HL-60 (cell line): ENCODE data around the gene NAV2.

Experiments
- GABPA ChIP-seq: IDR thresholded peaks from 2 replicates; pipeline ENCODE4 v1.6.1; 2012; ENCODE audit warnings: low read depth
- POLR2AphosphoS5 ChIP-seq: IDR thresholded peaks from 2 replicates; pipeline ENCODE4 v1.6.1; 2012; ENCODE audit warnings: low read depth
- TF ChIP-seq, protein P1 (sequence below): IDR thresholded peaks from one replicate; pipeline ENCODE4 v1.5.1; 2011; ENCODE audit warnings: low read length, control low read depth, inconsistent platforms; ENCODE audit not compliant: insufficient read depth
- TF ChIP-seq, protein P2 (sequence below): IDR thresholded peaks from 2 replicates; pipeline ENCODE4 v1.6.1; 2012; ENCODE audit warnings: low read depth; ENCODE audit not compliant: insufficient replicate concordance

DNA sequence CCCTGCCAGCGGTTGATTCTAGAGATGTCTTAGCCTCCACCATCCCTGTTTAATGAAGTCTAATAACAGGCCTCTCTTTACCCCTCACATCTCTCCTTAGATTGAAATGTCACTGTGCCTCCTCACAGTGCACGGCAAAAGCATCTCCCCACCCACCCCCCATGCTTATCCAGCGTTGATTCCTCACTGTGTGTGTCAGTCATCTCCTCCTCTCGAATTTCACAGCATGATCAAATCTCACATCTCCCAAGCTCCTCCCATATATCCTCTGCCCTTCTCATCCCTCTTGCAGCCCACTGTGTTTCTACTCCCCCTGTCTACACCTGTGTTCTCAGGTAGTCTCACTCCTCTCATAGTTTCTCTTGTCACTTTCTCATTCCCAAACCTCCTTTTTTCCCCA, 363.0 kb downstream of the NAV2 start:
- TF ChIP-seq, protein P1, sequence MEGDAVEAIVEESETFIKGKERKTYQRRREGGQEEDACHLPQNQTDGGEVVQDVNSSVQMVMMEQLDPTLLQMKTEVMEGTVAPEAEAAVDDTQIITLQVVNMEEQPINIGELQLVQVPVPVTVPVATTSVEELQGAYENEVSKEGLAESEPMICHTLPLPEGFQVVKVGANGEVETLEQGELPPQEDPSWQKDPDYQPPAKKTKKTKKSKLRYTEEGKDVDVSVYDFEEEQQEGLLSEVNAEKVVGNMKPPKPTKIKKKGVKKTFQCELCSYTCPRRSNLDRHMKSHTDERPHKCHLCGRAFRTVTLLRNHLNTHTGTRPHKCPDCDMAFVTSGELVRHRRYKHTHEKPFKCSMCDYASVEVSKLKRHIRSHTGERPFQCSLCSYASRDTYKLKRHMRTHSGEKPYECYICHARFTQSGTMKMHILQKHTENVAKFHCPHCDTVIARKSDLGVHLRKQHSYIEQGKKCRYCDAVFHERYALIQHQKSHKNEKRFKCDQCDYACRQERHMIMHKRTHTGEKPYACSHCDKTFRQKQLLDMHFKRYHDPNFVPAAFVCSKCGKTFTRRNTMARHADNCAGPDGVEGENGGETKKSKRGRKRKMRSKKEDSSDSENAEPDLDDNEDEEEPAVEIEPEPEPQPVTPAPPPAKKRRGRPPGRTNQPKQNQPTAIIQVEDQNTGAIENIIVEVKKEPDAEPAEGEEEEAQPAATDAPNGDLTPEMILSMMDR, result no peak
- TF ChIP-seq, protein P2, sequence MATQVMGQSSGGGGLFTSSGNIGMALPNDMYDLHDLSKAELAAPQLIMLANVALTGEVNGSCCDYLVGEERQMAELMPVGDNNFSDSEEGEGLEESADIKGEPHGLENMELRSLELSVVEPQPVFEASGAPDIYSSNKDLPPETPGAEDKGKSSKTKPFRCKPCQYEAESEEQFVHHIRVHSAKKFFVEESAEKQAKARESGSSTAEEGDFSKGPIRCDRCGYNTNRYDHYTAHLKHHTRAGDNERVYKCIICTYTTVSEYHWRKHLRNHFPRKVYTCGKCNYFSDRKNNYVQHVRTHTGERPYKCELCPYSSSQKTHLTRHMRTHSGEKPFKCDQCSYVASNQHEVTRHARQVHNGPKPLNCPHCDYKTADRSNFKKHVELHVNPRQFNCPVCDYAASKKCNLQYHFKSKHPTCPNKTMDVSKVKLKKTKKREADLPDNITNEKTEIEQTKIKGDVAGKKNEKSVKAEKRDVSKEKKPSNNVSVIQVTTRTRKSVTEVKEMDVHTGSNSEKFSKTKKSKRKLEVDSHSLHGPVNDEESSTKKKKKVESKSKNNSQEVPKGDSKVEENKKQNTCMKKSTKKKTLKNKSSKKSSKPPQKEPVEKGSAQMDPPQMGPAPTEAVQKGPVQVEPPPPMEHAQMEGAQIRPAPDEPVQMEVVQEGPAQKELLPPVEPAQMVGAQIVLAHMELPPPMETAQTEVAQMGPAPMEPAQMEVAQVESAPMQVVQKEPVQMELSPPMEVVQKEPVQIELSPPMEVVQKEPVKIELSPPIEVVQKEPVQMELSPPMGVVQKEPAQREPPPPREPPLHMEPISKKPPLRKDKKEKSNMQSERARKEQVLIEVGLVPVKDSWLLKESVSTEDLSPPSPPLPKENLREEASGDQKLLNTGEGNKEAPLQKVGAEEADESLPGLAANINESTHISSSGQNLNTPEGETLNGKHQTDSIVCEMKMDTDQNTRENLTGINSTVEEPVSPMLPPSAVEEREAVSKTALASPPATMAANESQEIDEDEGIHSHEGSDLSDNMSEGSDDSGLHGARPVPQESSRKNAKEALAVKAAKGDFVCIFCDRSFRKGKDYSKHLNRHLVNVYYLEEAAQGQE, result no peak
- TF ChIP-seq POLR2AphosphoS5, result no peak
- TF ChIP-seq GABPA, result no peak
